Urinary bladder (tissue), 2 donors: ENCODE measurements around the gene UPF1. TPM values are rescaled to one million over a fixed set of nuclear protein-coding genes. Genes with fewer than 3 reads are reported as not detected.

Experiments
- polyA plus RNA-seq: library from polyadenylated mRNA; stranded (reverse); fragments of 200-250 nt; gene quantifications from one replicate; pipeline ENCODE4 v1.2.3, GENCODE V29; 2013
- total RNA-seq: library from RNA; depleted of rRNA; stranded (reverse); fragments of >200 nt; gene quantifications from one replicate; pipeline ENCODE4 v1.2.3, GENCODE V29; 2014
- donor health status: healthy.

The UPF1 gene
- total and polyA plus RNA-seq, 2 donors, result 34.4 to 52.9 TPM

Other genes with a start within 250 kb of the UPF1 start
- gene REX1BD, start 243.2 kb upstream of the UPF1 start, total RNA-seq, result 18.9 TPM
- 103 TPM for gene REX1BD, start 243.2 kb upstream of the UPF1 start, polyA plus RNA-seq
- gene CRLF1, start 225.2 kb upstream of the UPF1 start, total RNA-seq, result 2.5 TPM
- gene CRLF1, start 225.2 kb upstream of the UPF1 start, polyA plus RNA-seq, result 119 TPM
- gene TMEM59L, start 219.1 kb upstream of the UPF1 start, total RNA-seq, result 3.9 TPM
- gene TMEM59L, start 219.1 kb upstream of the UPF1 start, polyA plus RNA-seq, result 5.5 TPM
- 2.5 TPM for gene KLHL26, start 194.9 kb upstream of the UPF1 start, total RNA-seq
- 12.5 TPM for gene KLHL26, start 194.9 kb upstream of the UPF1 start, polyA plus RNA-seq
- 4.8 TPM for gene CRTC1, start 148.3 kb upstream of the UPF1 start, total RNA-seq
- 13.6 TPM for gene CRTC1, start 148.3 kb upstream of the UPF1 start, polyA plus RNA-seq
- gene COMP, start 40.7 kb upstream of the UPF1 start, total RNA-seq, result 0.90 TPM
- 25.0 TPM for gene COMP, start 40.7 kb upstream of the UPF1 start, polyA plus RNA-seq
- gene CERS1, start 64.2 kb downstream of the UPF1 start, total RNA-seq, result 7.2 TPM
- gene CERS1, start 64.2 kb downstream of the UPF1 start, polyA plus RNA-seq, result 2.2 TPM
- gene COPE, start 87.4 kb downstream of the UPF1 start, total RNA-seq, result 47.1 TPM
- 188 TPM for gene COPE, start 87.4 kb downstream of the UPF1 start, polyA plus RNA-seq
- gene DDX49, start 87.8 kb downstream of the UPF1 start, total RNA-seq, result 22.2 TPM
- 54.0 TPM for gene DDX49, start 87.8 kb downstream of the UPF1 start, polyA plus RNA-seq
- 20.7 TPM for gene HOMER3, start 109.3 kb downstream of the UPF1 start, total RNA-seq
- 28.4 TPM for gene HOMER3, start 109.3 kb downstream of the UPF1 start, polyA plus RNA-seq
- gene SUGP2, start 201.6 kb downstream of the UPF1 start, total RNA-seq, result 55.8 TPM
- gene SUGP2, start 201.6 kb downstream of the UPF1 start, polyA plus RNA-seq, result 36.3 TPM
- gene ARMC6, start 201.6 kb downstream of the UPF1 start, total RNA-seq, result 19.6 TPM
- gene ARMC6, start 201.6 kb downstream of the UPF1 start, polyA plus RNA-seq, result 20.3 TPM
- gene SLC25A42, start 232.0 kb downstream of the UPF1 start, total RNA-seq, result 7.1 TPM
- gene SLC25A42, start 232.0 kb downstream of the UPF1 start, polyA plus RNA-seq, result 14.8 TPM